HG03558 (cell line): ENCODE results near the gene FNBP1.

Source experiments
- ATAC-seq: cut with Tn5 transposase; IDR thresholded peaks from one replicate; pipeline ENCODE4 v1.9.1; 2021; ENCODE audit warnings: moderate number of reproducible peaks; ENCODE audit not compliant: unreplicated experiment; ENCODE audit errors: extremely low read depth

FNBP1 gene

GRCh38 chr9:130049431-130050210 lies 6.6 kb upstream of the FNBP1 start:
- ATAC-seq, result no peak

- no peak for ATAC-seq
Observed at GRCh38 chr9:130045725-130046450, 2.9 kb upstream of the FNBP1 start.

GRCh38 chr9:130043654-130044623 lies 950 bp upstream of the FNBP1 start:
- ATAC-seq, result no peak

- ATAC-seq, result no peak
Observed at GRCh38 chr9:130042406-130042884, 544 bp downstream of the FNBP1 start.

- no peak for ATAC-seq
Observed at GRCh38 chr9:130041648-130042405, 1.2 kb downstream of the FNBP1 start.

GRCh38 chr9:130040984-130041647 lies 1.9 kb downstream of the FNBP1 start:
- no peak for ATAC-seq

- no peak for ATAC-seq
Observed at GRCh38 chr9:130039528-130040147, 3.4 kb downstream of the FNBP1 start.

GRCh38 chr9:130036099-130036498 lies 6.9 kb downstream of the FNBP1 start:
- ATAC-seq, result no peak

- no peak for ATAC-seq
Observed at GRCh38 chr9:130034570-130034969, 8.4 kb downstream of the FNBP1 start.

GRCh38 chr9:130030651-130031127 lies 12.3 kb downstream of the FNBP1 start:
- ATAC-seq, result no peak

GRCh38 chr9:130029223-130029973 lies 13.6 kb downstream of the FNBP1 start:
- ATAC-seq, result no peak

- no peak for ATAC-seq
Observed at GRCh38 chr9:130028493-130029222, 14.3 kb downstream of the FNBP1 start.

GRCh38 chr9:130027533-130028365 lies 15.2 kb downstream of the FNBP1 start:
- ATAC-seq, result no peak

- no peak for ATAC-seq
Observed at GRCh38 chr9:130026583-130027340, 16.2 kb downstream of the FNBP1 start.

- ATAC-seq, result no peak
Observed at GRCh38 chr9:130024597-130024994, 18.4 kb downstream of the FNBP1 start.
